ENCODE results near the gene HACE1.
"Not testable (repeated sequence)": the region's sequence is repeated elsewhere in the genome, so short reads cannot be mapped to it uniquely, and the experiment has no call there.

HACE1 gene

GRCh38 chr6:104829183-104829958 lies 30.3 kb downstream of the HACE1 start:
- DNase-seq (ENCODE audit: low spot score) = peak; percentile 5

- DNase-seq (ENCODE audit: low spot score) = no peak
Measured at GRCh38 chr6:104828478-104828877, 31.2 kb downstream of the HACE1 start.

- DNase-seq (ENCODE audit: low spot score) = not testable (repeated sequence)
Measured at GRCh38 chr6:104820820-104821219, 38.9 kb downstream of the HACE1 start.

GRCh38 chr6:104816125-104816524 lies 43.6 kb downstream of the HACE1 start:
- DNase-seq (ENCODE audit: low spot score) = no peak

- no peak for DNase-seq (ENCODE audit: low spot score)
Measured at GRCh38 chr6:104814743-104815142, 45.0 kb downstream of the HACE1 start.

- DNase-seq (ENCODE audit: low spot score) = no peak
Measured at GRCh38 chr6:104813552-104813951, 46.2 kb downstream of the HACE1 start.

GRCh38 chr6:104809116-104809515 lies 50.6 kb downstream of the HACE1 start:
- DNase-seq (ENCODE audit: low spot score) = no peak

- not testable (repeated sequence) for DNase-seq (ENCODE audit: low spot score)
Measured at GRCh38 chr6:104805335-104805734, 54.4 kb downstream of the HACE1 start.

GRCh38 chr6:104799134-104799657 lies 60.5 kb downstream of the HACE1 start:
- DNase-seq (ENCODE audit: low spot score) = no peak

GRCh38 chr6:104796031-104796785 lies 63.5 kb downstream of the HACE1 start:
- DNase-seq (ENCODE audit: low spot score) = no peak

GRCh38 chr6:104795363-104795762 lies 64.4 kb downstream of the HACE1 start:
- DNase-seq (ENCODE audit: low spot score) = no peak

- peak; percentile 67 for DNase-seq (ENCODE audit: low spot score)
Measured at GRCh38 chr6:104789770-104790190, 69.9 kb downstream of the HACE1 start.

GRCh38 chr6:104788400-104788799 lies 71.3 kb downstream of the HACE1 start:
- no peak for DNase-seq (ENCODE audit: low spot score)

GRCh38 chr6:104787305-104787704 lies 72.4 kb downstream of the HACE1 start:
- DNase-seq (ENCODE audit: low spot score) = no peak

- DNase-seq (ENCODE audit: low spot score) = no peak
Measured at GRCh38 chr6:104784884-104785283, 74.8 kb downstream of the HACE1 start.

- DNase-seq (ENCODE audit: low spot score) = peak; percentile 42
Measured at GRCh38 chr6:104771258-104771832, 88.4 kb downstream of the HACE1 start.

- DNase-seq (ENCODE audit: low spot score) = no peak
Measured at GRCh38 chr6:104768906-104769305, 90.8 kb downstream of the HACE1 start.

- DNase-seq (ENCODE audit: low spot score) = no peak
Measured at GRCh38 chr6:104766595-104766994, 93.1 kb downstream of the HACE1 start.

GRCh38 chr6:104754788-104755409 lies 104.8 kb downstream of the HACE1 start:
- DNase-seq (ENCODE audit: low spot score) = no peak

GRCh38 chr6:104753251-104753650 lies 106.5 kb downstream of the HACE1 start:
- DNase-seq (ENCODE audit: low spot score) = no peak

- peak; percentile 40 for DNase-seq (ENCODE audit: low spot score)
Measured at GRCh38 chr6:104750449-104750848, 109.3 kb downstream of the HACE1 start.

GRCh38 chr6:104739124-104739523 lies 120.6 kb downstream of the HACE1 start:
- not testable (repeated sequence) for DNase-seq (ENCODE audit: low spot score)

Measured in kidney tubule cell (primary cell).